SU-DHL-6 (cell line): ENCODE results near the gene HOXA1.

Source experiments
- EZH2phosphoT487 ChIP-seq: fragments of 200-600 bp; sonication (generic), shearing (Covaris generic); conservative IDR thresholded peaks from 2 replicates; pipeline ENCODE4 v1.6.1; 2018; ENCODE audit warnings: mild to moderate bottlenecking, antibody characterized with exemption, low read length, moderate library complexity, mixed read lengths
- TF ChIP-seq, protein P1 (sequence below): fragments of 200-600 bp; sonication (generic); IDR thresholded peaks from one replicate; pipeline ENCODE4 v1.5.1; 2017; ENCODE audit warnings: antibody characterized with exemption, mild to moderate bottlenecking, low read length, moderate library complexity; ENCODE audit not compliant: insufficient read depth, poor library complexity, severe bottlenecking

DNA sequence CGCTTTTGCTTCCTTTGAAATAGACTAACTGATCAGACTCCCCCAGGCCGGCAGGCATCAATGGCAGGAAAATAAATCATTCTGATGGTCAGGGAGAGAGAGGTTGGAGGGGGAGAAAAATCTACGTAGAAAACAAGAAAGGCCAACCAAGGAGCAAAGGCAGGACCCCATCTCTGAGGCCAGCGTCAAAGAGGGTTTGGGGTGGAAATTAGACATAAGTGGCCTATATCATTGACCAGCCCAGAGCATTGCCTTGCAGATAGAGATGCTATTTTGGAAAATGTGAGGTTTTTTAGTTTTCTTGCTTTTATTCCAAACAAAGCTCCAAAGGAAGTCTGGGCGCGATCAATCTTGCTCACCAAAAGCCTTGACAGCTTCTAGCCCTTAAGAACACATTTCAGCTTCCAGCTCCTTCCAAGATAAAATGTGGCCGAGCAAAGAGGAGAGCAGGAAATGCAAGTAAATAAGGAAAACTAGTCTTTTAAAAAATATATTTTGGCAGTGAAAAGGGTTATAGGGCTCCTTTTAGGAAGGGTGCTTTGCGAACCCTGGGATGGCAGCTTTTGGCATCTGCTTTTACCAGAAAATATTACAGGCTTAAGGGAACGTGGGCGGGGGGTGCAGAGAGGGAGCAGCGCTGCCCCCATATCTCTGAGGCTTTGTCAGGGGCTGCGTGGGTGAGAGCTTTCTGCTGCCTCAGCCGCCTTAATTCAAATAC, 8.7 kb upstream of the HOXA1 start:
- TF ChIP-seq, protein P1, sequence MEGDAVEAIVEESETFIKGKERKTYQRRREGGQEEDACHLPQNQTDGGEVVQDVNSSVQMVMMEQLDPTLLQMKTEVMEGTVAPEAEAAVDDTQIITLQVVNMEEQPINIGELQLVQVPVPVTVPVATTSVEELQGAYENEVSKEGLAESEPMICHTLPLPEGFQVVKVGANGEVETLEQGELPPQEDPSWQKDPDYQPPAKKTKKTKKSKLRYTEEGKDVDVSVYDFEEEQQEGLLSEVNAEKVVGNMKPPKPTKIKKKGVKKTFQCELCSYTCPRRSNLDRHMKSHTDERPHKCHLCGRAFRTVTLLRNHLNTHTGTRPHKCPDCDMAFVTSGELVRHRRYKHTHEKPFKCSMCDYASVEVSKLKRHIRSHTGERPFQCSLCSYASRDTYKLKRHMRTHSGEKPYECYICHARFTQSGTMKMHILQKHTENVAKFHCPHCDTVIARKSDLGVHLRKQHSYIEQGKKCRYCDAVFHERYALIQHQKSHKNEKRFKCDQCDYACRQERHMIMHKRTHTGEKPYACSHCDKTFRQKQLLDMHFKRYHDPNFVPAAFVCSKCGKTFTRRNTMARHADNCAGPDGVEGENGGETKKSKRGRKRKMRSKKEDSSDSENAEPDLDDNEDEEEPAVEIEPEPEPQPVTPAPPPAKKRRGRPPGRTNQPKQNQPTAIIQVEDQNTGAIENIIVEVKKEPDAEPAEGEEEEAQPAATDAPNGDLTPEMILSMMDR: no peak
- TF ChIP-seq EZH2phosphoT487: no peak
